Right lobe of liver (tissue), 6 donors: ENCODE results near the gene MFN2. TPM values are rescaled to one million over a fixed set of nuclear protein-coding genes. Genes with fewer than 3 reads are reported as not detected.

Source experiments
- ATAC-seq, 4 donors: fragments of 200-7000 bp; cut with Tn5 transposase; one replicate each; pipeline ENCODE4 v1.9.1; 2020; ENCODE audit warnings: mild to moderate bottlenecking in 4 of 4, moderate library complexity in 4 of 4
- DNase-seq, 3 donors: peaks; one replicate each; pipeline ENCODE4 v3.0.0-alpha.2; 2020
- H3K27ac ChIP-seq, 3 donors: fragments of 200-600 bp; one replicate each; pipeline ENCODE4 v1.8.0; 2022
- H3K27me3 ChIP-seq, 2 donors: fragments of 200-600 bp; one replicate each; pipeline ENCODE4 v1.8.0; 2022
- H3K36me3 ChIP-seq, 4 donors: fragments of 200-600 bp; sonication (generic) in 1 of 4; one replicate each; pipeline versions ENCODE4 v1.5.1 to v1.8.0; 2017 to 2022; ENCODE audit warnings: control low read depth in 1 of 4
- H3K4me1 ChIP-seq, 4 donors: fragments of 200-600 bp; sonication (generic) in 1 of 4; one replicate each; pipeline versions ENCODE4 v1.5.1 to v1.8.0; 2017 to 2022; ENCODE audit warnings: control low read depth in 1 of 4
- H3K4me3 ChIP-seq, 3 donors: fragments of 200-600 bp; one replicate each; pipeline ENCODE4 v1.8.0; 2022
- H3K9me3 ChIP-seq, 4 donors: fragments of 200-600 bp; sonication (generic) in 1 of 4; one replicate each; pipeline versions ENCODE4 v1.5.1 to v1.8.0; 2017 to 2022; ENCODE audit warnings: control low read depth in 1 of 4
- POLR2A ChIP-seq: fragments of 450-650 bp; IDR thresholded peaks from one replicate; pipeline ENCODE4 v1.6.1; 2017; ENCODE audit warnings: antibody characterized with exemption, mild to moderate bottlenecking
- WGBS: methylation state at CpG from one replicate; pipeline ENCODE4 v1.1.6; 2018; ENCODE audit warnings: low coverage, low lambda C conversion rate; ENCODE audit not compliant: insufficient coverage; ENCODE audit errors: missing lambda C conversion rate; 5-methylcytosine and 5-hydroxymethylcytosine counted together
- intact Hi-C, 2 donors: fragments of 100-400 bp; cut with DNase I; formaldehyde crosslinking; loops; one replicate each; pipeline versions ENCODE4 v1.11.2 to v1.14.1; 2022
- total RNA-seq, 6 experiments: library from RNA; depleted of rRNA in 2 of 6; stranded (reverse); fragments of >200 nt in 2 of 6; fragmentation: NEBNext Ultra II Directional in 3 of 6; extraction: Animal tissue kit (Norgen Biotek cat#: 25700) in 3 of 6; gene quantifications; one replicate each; pipeline versions ENCODE4 v1.1.0 to v1.2.4, GENCODE V29; 2016 to 2023
- TF ChIP-seq, protein P1 (sequence below), 4 donors: fragments of 200-600 bp in 3 of 4; fragments of 450-650 bp in 1 of 4; IDR thresholded peaks; one replicate each; pipeline versions ENCODE4 v1.5.1 to v1.8.0; 2016 to 2022; ENCODE audit warnings: antibody characterized with exemption in 4 of 4, mild to moderate bottlenecking in 2 of 4
- donor health status: DM: no; HTN: yes; CAD: no.
- donor health status: DM: no; HTN: no; CAD: no.
- donor health status: DM: no; HTN: no; CAD: no.
- donor health status: DM: no; HTN: yes; CAD: no.
- donor health status: DM: no; HTN: yes; CAD: no.

MFN2 gene
- total RNA-seq, 6 experiments from 2014 or later = 46.2 to 64.0 (median 61.7) TPM

GRCh38 chr1:12052008-12052573, 71.8 kb downstream of the MFN2 start:
- H3K36me3 ChIP-seq = no peaks in the 10 kb centered on the region
- no peak overlapping the region for H3K27ac ChIP-seq
- no peak overlapping the region for H3K4me3 ChIP-seq
- TF ChIP-seq, protein P1, sequence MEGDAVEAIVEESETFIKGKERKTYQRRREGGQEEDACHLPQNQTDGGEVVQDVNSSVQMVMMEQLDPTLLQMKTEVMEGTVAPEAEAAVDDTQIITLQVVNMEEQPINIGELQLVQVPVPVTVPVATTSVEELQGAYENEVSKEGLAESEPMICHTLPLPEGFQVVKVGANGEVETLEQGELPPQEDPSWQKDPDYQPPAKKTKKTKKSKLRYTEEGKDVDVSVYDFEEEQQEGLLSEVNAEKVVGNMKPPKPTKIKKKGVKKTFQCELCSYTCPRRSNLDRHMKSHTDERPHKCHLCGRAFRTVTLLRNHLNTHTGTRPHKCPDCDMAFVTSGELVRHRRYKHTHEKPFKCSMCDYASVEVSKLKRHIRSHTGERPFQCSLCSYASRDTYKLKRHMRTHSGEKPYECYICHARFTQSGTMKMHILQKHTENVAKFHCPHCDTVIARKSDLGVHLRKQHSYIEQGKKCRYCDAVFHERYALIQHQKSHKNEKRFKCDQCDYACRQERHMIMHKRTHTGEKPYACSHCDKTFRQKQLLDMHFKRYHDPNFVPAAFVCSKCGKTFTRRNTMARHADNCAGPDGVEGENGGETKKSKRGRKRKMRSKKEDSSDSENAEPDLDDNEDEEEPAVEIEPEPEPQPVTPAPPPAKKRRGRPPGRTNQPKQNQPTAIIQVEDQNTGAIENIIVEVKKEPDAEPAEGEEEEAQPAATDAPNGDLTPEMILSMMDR (IDR thresholded peaks at IDR 0.05) = no peak
- TF ChIP-seq POLR2A = no peak
- no peak for DNase-seq
- ATAC-seq = peak; percentile 22 to 62 (median 36)
- no peaks in the 10 kb centered on the region for H3K4me1 ChIP-seq
- H3K27me3 ChIP-seq = no peaks in the 10 kb centered on the region
- H3K9me3 ChIP-seq = no peaks in the 10 kb centered on the region
- intact Hi-C loops = no loop called here
- WGBS = 42% methylated on average over 3 of the region's 9 CpGs

GRCh38 chr1:12052997-12053686, 72.9 kb downstream of the MFN2 start:
- TF ChIP-seq, protein P1 (IDR thresholded peaks at IDR 0.05) = no peak
- TF ChIP-seq POLR2A = no peak
- Histone ChIP-seq H3K9me3 (no peaks in the 10 kb centered on the region), H3K27me3 (no peaks in the 10 kb centered on the region), H3K27ac (no peak overlapping the region), H3K4me3 (no peak overlapping the region), H3K4me1 (no peaks in the 10 kb centered on the region), H3K36me3 (no peaks in the 10 kb centered on the region)
- DNase-seq (no peak), ATAC-seq (peak in 2 of 4 donors; percentile 23 to 28)
- intact Hi-C loops = no loop called here
- WGBS = 78% methylated on average over 9 of the region's 14 CpGs

DNA sequence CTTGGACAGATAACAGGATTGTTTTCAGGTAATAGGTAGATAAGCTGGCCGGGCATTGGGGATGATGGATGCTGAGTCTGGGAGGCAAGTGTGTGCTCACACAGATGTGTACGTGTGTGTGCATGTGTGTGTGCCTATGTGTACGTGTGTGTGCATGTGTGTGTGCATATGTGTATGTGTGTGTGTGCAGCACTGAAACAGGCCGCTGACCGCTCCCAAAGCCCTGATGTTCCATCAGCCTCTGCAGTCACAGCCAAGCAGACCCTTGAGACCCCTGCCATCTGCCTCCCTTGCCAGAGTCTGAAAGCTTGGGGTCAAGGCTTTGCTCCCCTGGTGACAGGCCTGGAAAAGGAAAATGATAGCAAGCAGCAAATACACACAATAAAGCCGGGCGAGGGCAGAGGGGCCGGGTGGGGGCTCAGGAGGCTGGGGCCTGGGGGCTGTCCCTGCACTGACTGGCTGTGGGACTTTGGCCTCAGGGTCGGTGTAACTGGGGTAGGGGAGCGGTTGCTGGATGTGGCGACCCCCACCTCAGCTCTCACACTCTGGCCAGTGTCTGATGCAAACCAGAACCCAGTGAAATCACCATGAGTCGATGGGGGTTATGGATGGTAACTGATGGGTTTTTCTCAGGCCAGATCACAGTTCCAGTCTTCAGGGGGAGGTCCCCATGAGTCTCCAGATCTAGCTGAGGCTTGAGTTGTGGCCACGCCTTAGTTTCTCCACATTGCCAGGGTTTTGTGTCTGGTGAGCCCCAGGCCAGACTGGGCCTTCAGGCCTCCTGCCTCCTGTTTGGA, 73.7 kb downstream of the MFN2 start:
- Histone ChIP-seq H3K9me3 (no peaks in the 10 kb centered on the region), H3K4me3 (no peak overlapping the region), H3K27ac (no peak overlapping the region), H3K4me1 (no peaks in the 10 kb centered on the region), H3K27me3 (no peaks in the 10 kb centered on the region), H3K36me3 (no peaks in the 10 kb centered on the region)
- TF ChIP-seq, protein P1 (IDR thresholded peaks at IDR 0.05) = no peak
- TF ChIP-seq POLR2A = no peak
- 64% methylated on average over 7 of the region's 13 CpGs for WGBS
- ATAC-seq = no peak
- DNase-seq = no peak
- intact Hi-C loops = no loop called here

GRCh38 chr1:12055259-12055658, 75.0 kb downstream of the MFN2 start:
- no peak for TF ChIP-seq POLR2A
- TF ChIP-seq, protein P1 (IDR thresholded peaks at IDR 0.05) = no peak
- no peaks in the 10 kb centered on the region for H3K27me3 ChIP-seq
- no peaks in the 10 kb centered on the region for H3K36me3 ChIP-seq
- DNase-seq = no peak
- no peak overlapping the region for H3K4me3 ChIP-seq
- H3K27ac ChIP-seq = no peak overlapping the region
- no peaks in the 10 kb centered on the region for H3K4me1 ChIP-seq
- 90% methylated on average over 2 of the region's 6 CpGs for WGBS
- intact Hi-C loops = no loop called here
- no peak for ATAC-seq
- H3K9me3 ChIP-seq = no peaks in the 10 kb centered on the region
